DND-41 (cell line): Measurements from ENCODE around the gene NOS1.

ENCODE experiments used
- EZH2 ChIP-seq: IDR thresholded peaks from 3 replicates; pipeline ENCODE4 v1.6.1; 2012; ENCODE audit warnings: borderline replicate concordance, low read depth, mild to moderate bottlenecking, moderate library complexity, low read length, inconsistent platforms; ENCODE audit not compliant: severe bottlenecking
- TF ChIP-seq, protein P1 (sequence below): IDR thresholded peaks from 2 replicates; pipeline ENCODE4 v1.5.1; 2012; ENCODE audit warnings: borderline replicate concordance, low read length, moderate library complexity, mild to moderate bottlenecking; ENCODE audit not compliant: poor library complexity, severe bottlenecking; ENCODE audit errors: extremely low read depth

- TF ChIP-seq, protein P1, sequence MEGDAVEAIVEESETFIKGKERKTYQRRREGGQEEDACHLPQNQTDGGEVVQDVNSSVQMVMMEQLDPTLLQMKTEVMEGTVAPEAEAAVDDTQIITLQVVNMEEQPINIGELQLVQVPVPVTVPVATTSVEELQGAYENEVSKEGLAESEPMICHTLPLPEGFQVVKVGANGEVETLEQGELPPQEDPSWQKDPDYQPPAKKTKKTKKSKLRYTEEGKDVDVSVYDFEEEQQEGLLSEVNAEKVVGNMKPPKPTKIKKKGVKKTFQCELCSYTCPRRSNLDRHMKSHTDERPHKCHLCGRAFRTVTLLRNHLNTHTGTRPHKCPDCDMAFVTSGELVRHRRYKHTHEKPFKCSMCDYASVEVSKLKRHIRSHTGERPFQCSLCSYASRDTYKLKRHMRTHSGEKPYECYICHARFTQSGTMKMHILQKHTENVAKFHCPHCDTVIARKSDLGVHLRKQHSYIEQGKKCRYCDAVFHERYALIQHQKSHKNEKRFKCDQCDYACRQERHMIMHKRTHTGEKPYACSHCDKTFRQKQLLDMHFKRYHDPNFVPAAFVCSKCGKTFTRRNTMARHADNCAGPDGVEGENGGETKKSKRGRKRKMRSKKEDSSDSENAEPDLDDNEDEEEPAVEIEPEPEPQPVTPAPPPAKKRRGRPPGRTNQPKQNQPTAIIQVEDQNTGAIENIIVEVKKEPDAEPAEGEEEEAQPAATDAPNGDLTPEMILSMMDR = no peak
- no peak for TF ChIP-seq EZH2
These were observed 100.2 kb downstream of the NOS1 start for GRCh38 chr12:117261247-117261646.
